Mesothelial cell of epicardium (in vitro differentiated cells): ENCODE measurements around the gene SDF4. TPM values are rescaled to one million over a fixed set of nuclear protein-coding genes. Genes with fewer than 3 reads are reported as not detected.

Experiments used
- DNase-seq, 2 experiments: peaks; one replicate each; pipeline ENCODE4 v3.0.0; 2021; ENCODE audit warnings: low spot score in 2 of 2; ENCODE audit not compliant: unreplicated experiment in 2 of 2
- H3K27ac Mint-ChIP-seq: 2 replicates; pipeline ENCODE4 v1.8.0; 2021; ENCODE audit warnings: mixed read lengths
- H3K27me3 Mint-ChIP-seq: 2 replicates; pipeline ENCODE4 v1.8.0; 2021; ENCODE audit warnings: low read depth, mixed read lengths
- H3K36me3 Mint-ChIP-seq: 2 replicates; pipeline ENCODE4 v1.8.0; 2021; ENCODE audit warnings: mixed read lengths
- H3K4me1 Mint-ChIP-seq: 2 replicates; pipeline ENCODE4 v1.8.0; 2021; ENCODE audit warnings: mixed read lengths
- H3K4me3 Mint-ChIP-seq: 2 replicates; pipeline ENCODE4 v1.8.0; 2021; ENCODE audit warnings: mild to moderate bottlenecking, moderate library complexity, mixed read lengths
- H3K9me3 Mint-ChIP-seq: 2 replicates; pipeline ENCODE4 v1.8.0; 2021; ENCODE audit warnings: mixed read lengths
- total RNA-seq: library from RNA; stranded (reverse); gene quantifications from 3 replicates; pipeline ENCODE4 v1.2.1, GENCODE V29; 2021
- TF ChIP-seq, protein P1 (sequence below): fragments of 200-600 bp; sonication (generic); IDR thresholded peaks from one replicate; pipeline ENCODE4 v1.5.0; 2021; ENCODE audit warnings: antibody characterized with exemption; ENCODE audit not compliant: unreplicated experiment

SDF4 gene
- total RNA-seq, 1 donor from 2014 or later: 108 TPM

DNA sequence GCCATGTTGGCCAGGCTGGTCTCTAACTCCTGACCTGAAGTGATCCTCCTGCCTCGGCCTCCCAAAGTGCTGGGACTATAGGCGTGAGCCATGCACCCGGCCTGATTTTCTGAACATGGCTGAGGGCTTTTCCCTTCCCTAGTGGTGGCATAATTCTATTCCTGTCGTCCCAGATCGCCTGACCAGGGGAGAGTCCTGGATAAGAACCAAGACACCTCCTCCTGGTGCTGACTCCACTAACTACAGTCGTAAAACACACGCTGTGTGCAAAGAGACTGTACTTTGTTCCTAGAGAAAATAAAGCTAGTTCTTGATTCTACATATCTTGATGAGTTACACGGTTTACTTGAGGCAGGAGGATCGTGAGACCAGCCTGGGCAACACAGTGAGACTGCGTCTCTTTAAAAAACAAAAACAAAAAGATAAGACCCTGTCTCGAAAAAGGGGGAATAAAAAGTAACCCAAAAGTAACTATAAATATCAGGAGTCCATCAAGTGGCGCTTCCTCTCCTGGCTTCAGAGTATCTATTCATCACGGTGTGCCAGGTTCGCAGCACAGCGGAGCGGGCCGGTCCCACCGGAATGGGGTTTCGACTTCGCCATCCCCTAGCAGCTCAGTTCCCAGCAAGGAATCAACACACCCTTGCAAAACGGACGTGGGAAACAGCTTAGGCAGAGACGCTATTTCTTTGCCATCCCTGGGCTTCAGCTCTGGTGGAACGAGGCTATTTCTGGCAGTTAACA, 973 bp downstream of the SDF4 start:
- Mint-ChIP-seq H3K9me3 (peaks cover 4% of the 10 kb centered on the region), H3K27me3 (no peaks in the 10 kb centered on the region), H3K36me3 (peaks cover 17% of the 10 kb centered on the region), H3K27ac (peak overlapping the region; percentile 94), H3K4me1 (peaks cover 24% of the 10 kb centered on the region), H3K4me3 (peak overlapping the region; percentile 84)
- TF ChIP-seq, protein P1, sequence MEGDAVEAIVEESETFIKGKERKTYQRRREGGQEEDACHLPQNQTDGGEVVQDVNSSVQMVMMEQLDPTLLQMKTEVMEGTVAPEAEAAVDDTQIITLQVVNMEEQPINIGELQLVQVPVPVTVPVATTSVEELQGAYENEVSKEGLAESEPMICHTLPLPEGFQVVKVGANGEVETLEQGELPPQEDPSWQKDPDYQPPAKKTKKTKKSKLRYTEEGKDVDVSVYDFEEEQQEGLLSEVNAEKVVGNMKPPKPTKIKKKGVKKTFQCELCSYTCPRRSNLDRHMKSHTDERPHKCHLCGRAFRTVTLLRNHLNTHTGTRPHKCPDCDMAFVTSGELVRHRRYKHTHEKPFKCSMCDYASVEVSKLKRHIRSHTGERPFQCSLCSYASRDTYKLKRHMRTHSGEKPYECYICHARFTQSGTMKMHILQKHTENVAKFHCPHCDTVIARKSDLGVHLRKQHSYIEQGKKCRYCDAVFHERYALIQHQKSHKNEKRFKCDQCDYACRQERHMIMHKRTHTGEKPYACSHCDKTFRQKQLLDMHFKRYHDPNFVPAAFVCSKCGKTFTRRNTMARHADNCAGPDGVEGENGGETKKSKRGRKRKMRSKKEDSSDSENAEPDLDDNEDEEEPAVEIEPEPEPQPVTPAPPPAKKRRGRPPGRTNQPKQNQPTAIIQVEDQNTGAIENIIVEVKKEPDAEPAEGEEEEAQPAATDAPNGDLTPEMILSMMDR: no peak
- no peak for DNase-seq

DNA sequence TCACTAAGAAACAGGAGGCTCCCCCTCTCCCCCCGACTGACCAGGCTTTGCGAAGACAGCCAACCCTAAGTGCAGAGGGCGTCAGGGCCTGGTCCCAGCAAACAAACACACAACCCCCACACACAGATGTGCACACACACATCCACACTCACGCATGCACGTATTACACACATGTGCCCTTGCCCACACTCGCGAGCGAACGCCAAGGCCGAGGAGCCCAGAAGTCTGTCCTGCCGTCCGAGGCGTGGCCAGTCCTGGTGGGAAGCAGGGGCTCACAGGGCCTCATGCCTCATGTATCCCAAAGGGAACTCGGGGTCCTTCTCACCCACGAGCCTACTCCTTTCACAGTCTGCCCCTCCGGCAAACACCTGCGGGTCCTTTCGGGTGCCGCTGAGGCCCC, 2.0 kb downstream of the SDF4 start:
- H3K27ac Mint-ChIP-seq: no peak overlapping the region
- H3K4me1 Mint-ChIP-seq: peaks cover 24% of the 10 kb centered on the region
- DNase-seq: no peak
- H3K9me3 Mint-ChIP-seq: peaks cover 4% of the 10 kb centered on the region
- no peak overlapping the region for H3K4me3 Mint-ChIP-seq
- H3K27me3 Mint-ChIP-seq: no peaks in the 10 kb centered on the region
- peaks cover 21% of the 10 kb centered on the region for H3K36me3 Mint-ChIP-seq
- TF ChIP-seq, protein P1: no peak

DNA sequence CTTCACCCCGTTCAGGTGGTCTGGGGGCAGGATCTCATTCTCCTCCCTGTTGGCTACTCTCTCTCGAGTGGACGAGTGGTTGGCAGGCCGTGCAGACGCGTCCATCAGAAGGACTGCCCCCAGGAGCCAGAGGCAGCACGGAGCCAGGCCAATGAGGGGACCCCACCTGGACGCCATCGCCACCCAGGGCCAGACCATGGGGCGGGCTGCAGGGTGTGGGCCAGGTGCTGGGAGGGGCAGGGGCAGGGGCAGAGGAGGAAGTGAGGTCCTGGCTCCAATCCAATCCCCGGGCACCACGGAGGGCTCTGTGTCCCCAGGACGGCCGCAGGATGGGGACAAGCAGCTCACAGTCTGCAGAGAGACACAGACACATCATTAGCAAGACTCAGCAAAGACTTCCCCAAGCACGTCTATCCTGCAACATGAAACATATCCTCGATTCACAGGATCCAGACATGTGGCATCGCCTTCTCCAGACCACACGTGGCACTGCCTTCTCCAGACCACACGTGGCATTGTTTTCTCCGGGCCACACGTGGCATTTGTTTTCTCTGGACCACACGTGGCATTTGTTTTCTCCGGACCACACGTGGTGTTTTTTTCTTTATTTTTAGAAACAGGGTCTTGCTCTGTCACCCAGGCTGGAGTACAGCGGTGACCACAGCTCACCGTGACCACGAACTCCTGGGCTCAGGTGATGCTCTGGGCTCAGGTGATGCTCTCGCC, 3.0 kb downstream of the SDF4 start:
- H3K27me3 Mint-ChIP-seq: no peaks in the 10 kb centered on the region
- H3K4me3 Mint-ChIP-seq: no peak overlapping the region
- peaks cover 4% of the 10 kb centered on the region for H3K9me3 Mint-ChIP-seq
- no peak overlapping the region for H3K27ac Mint-ChIP-seq
- peaks cover 15% of the 10 kb centered on the region for H3K4me1 Mint-ChIP-seq
- TF ChIP-seq, protein P1: no peak
- DNase-seq: no peak
- peaks cover 15% of the 10 kb centered on the region for H3K36me3 Mint-ChIP-seq

GRCh38 chr1:1228187-1228586, 3.6 kb downstream of the SDF4 start:
- H3K27me3 Mint-ChIP-seq: no peaks in the 10 kb centered on the region
- TF ChIP-seq, protein P1: no peak
- no peak overlapping the region for H3K27ac Mint-ChIP-seq
- peaks cover 12% of the 10 kb centered on the region for H3K36me3 Mint-ChIP-seq
- H3K9me3 Mint-ChIP-seq: no peaks in the 10 kb centered on the region
- no peak for DNase-seq
- peaks cover 11% of the 10 kb centered on the region for H3K4me1 Mint-ChIP-seq
- no peak overlapping the region for H3K4me3 Mint-ChIP-seq

DNA sequence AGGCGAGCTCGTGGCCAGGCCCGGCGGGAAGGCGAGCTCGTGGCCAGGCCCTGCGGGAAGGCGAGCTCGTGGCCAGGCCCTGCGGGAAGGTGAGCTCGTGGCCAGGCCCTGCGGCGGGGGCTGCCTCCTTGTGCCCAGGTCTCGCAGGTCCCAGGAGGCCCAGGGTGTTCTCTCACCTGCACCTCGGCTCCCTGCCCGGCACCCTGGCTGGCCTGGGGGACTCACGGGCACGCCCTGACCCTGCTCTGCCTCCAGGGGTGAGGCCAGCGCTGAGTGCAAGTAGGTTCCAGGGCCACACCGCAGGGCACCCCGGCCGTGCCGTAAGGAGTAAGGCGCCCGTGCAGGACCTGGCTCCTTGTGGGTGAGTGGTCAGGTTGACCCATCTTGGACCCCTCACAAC, 4.4 kb downstream of the SDF4 start:
- TF ChIP-seq, protein P1: no peak
- no peak for DNase-seq
- H3K27me3 Mint-ChIP-seq: no peaks in the 10 kb centered on the region
- H3K4me3 Mint-ChIP-seq: no peak overlapping the region
- H3K4me1 Mint-ChIP-seq: peaks cover 11% of the 10 kb centered on the region
- H3K9me3 Mint-ChIP-seq: no peaks in the 10 kb centered on the region
- H3K36me3 Mint-ChIP-seq: peaks cover 19% of the 10 kb centered on the region
- no peak overlapping the region for H3K27ac Mint-ChIP-seq
